ENCODE data around the gene MAD1L1.
"Not testable (repeated sequence)": the region's sequence is repeated elsewhere in the genome, so short reads cannot be mapped to it uniquely, and the experiment has no call there.

MAD1L1 gene

DNA sequence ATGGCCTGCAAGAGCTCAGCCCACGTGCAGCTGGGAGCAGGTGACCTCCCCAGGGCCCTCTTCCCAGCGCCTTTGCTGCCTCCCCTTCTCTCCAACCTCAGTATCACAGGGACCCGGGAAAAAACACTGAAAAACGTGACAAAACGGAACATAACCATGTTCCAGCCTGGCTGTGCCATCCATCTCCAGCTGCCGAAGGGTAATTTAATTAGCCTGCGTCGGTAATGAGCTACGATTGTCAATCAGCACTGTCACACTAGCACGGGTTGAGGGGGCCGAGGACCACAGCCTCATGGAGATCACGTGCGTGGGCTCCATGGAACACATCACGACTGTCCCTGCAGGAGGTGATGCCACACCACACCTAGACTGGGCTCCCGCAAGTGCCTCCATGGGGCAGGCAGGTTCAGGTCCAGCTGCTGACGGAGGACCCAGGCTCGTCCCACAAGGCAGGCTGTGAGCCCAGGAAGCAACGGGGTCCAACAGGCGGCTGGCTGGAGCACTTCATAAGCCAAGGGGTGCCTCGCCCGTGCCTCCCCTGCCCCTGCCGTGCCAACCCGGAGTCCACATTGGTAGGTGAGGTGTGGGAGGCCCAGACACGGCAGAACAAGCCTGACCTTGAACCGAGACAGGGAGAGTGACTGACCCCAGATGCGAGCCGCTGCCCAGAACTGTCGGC lies 363.2 kb downstream of the MAD1L1 start:
- DNase-seq: no peak

DNA sequence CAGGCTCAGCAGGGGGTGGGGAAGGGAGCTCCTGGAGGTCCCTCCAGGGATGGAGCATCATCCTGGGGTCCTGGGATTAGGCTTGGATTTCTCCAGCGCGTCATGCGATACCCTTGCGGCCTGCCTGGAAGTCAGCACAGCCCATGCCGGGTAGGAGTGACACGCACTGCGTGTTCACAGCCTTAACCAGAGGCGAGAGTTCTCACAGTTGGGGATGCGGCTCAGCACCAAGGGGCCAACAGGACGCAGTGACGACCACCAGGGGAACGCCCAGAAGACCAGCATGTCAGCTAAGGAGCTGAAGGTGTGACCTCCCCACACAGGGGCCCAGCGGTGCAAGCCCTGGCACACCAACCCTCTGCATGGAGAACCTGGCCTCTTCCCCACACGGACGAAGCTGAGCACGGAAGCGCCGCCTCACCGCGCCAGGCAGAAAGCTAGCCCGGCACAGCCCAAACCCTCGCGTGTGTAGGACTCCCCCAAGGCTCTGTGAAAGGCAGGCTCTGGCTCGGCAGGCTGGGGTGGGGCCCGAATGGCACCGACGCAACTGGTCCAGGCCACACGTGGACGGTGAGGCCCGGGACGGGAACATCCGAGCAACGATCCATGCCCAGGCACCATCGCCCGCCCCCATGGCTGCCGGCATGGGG lies 364.1 kb downstream of the MAD1L1 start:
- DNase-seq: no peak

GRCh38 chr7:1867370-1868260 lies 365.1 kb downstream of the MAD1L1 start:
- DNase-seq: no peak

- no peak for DNase-seq
Measured at GRCh38 chr7:1866601-1867000, 366.1 kb downstream of the MAD1L1 start.

GRCh38 chr7:1865571-1866255 lies 367.0 kb downstream of the MAD1L1 start:
- no peak for DNase-seq

DNA sequence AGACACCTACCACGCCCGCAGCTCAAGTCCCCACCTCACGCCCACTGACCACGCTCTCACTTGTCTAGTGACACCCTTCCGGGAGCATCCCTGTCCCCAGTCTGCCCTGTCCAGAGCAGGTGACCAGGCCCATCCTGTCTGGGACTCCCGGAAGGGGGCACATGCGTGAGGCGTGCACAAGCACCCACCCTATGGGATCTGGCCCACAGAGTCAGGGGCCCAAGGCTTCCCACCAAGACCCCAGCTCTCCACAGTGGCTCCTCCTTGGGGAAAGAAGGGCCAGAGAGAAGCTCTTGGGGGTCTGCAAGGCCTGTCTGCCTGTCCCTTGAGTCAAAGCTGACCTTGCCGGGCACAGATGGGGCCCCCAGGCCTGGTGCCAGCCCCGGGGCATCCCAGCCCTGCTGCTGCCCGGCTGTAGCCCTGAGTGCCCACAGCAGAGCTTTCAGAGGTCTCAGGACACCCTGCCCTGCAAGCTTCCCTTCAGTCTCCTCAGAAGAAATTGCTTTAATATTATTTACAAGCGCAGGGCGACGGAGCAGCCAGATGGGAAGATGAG lies 367.7 kb downstream of the MAD1L1 start:
- DNase-seq: no peak

DNA sequence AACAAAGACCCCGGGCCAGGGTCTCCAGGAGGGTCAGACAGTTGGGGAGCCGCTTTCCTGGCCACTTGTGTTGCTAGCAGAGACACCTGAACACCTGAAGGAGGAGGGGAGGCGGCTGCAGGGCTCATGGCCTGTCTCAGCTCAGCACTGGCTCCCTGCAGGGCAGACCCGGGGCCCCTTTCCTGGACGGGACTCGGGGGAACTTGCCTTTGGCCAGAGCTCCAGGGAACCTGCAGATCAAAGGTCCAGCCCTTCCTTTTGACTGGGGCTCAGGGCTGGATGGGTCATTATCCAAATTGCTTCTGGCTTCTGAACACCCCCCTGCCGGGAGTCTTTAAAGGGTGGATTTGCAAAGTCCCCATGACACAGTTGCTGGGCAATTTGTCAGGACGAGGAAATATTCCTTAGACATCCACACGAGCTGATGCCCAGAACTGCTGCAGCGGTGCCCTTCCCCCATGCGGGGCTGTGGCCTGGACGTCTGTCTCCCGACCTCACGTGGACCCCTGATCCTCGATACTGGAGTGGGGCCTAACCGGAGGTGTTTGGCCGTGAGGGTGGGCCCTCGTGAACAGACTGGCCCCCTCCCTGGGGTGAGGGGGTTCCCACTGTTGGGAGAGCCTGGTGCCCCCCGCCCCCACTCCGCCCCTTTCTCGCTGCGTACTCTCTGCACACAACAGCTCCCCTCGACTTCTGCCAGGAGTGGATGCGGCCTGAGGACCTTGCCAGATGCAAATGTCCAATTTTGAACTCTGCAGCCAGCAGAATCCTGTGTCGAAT lies 368.4 kb downstream of the MAD1L1 start:
- DNase-seq: no peak

DNA sequence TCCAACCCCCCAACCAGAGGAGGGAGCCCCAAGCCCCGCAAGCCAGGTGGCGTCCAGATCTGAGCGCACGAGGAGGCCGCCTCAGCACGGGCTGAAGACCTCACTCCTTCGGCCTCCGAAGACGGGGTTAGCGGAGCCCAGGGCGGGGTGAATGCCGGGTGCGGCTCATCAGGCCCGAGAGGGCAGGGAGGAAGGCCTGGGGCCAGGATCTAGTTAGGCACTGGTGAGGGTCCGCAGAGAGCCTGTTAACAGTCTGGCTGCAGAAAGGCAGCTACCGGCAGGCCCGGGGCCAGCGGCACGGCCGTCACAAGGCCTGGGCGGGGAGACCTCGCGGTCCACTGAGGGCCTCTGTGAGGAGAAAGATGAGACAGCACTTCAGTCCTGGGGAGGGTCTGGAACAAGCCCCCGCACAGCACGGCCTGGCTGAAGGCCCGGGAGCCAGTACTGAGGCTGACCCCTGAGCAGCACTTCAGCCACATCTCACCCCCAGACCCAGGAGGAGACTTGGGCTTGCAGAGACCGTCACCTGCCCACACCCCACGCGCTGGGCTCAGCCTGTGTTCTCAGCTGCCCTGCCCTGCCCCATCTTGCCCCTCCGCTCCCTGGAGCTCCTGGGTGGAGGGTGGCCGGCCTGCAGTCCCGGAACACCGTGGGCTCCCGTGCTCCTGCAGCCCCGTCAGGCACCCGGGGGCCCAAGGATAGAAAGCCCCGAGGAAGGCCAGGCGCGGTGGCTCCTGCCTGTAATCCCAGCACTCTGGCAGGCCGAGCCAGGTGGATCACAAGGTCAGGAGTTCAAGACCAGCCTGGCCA lies 369.4 kb downstream of the MAD1L1 start:
- no peak for DNase-seq

DNA sequence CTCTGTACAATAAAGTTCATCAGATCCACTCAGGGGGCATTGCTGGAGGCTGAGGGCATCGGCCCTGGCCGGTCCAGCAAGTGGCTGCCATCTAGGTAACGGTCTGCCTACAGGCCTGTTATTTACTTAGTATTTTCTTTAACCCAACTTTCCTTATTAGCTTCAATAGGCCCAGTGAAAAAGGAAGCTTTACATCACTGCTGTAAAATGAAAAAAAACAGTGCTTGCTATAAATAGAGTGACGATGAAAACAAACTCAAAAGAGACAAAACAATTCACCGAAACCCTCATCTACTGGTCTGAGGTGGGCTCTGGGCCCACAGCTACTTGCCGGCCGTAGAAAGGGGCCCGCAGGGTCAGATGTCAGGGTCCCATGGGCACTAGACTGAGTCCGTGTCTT lies 370.2 kb downstream of the MAD1L1 start:
- no peak for DNase-seq

- DNase-seq: no peak
Measured at GRCh38 chr7:1861799-1862458, 370.8 kb downstream of the MAD1L1 start.

DNA sequence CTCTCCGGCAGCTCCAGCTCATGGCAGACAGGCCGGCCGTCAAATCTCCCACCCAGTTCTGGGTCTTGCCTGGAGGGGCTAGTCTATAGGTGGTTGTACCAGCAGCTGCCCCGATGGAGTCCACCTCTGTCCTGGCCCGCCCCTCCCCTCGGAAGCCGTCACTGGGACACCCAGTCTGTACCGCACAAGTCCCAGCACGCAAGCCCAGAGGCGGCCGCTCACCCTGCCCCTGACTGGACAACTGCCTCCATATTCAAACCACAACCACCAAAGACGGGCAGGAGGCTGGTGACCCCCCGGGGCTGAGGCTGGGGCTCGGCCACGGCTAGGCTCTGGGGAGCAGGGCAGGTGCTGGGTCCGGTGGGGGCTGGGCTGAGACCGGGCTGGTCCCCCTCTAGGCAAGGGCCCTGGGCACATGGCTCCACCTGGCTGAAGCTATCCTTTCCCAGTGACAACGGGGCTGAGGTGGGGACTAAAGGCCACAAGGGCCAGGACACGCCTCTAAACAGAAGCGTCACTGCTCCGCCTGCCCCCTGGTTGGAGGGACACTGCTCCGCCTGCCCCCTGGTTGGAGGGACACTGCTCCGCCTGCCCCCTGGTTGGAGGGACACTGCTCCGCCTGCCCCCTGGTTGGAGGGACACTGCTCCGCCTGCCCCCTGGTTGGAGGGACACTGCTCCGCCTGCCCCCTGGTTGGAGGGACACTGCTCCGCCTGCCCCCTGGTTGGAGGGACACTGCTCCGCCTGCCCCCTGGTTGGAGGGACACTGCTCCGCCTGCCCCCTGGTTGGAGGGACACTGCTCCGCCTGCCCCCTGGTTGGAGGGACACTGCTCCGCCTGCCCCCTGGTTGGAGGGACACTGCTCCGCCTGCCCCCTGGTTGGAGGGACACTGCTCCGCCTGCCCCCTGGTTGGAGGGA lies 371.6 kb downstream of the MAD1L1 start:
- not testable (repeated sequence) for DNase-seq

GRCh38 chr7:1859266-1860035 lies 373.3 kb downstream of the MAD1L1 start:
- DNase-seq: no peak

GRCh38 chr7:1858435-1859265 lies 374.1 kb downstream of the MAD1L1 start:
- DNase-seq: no peak

DNA sequence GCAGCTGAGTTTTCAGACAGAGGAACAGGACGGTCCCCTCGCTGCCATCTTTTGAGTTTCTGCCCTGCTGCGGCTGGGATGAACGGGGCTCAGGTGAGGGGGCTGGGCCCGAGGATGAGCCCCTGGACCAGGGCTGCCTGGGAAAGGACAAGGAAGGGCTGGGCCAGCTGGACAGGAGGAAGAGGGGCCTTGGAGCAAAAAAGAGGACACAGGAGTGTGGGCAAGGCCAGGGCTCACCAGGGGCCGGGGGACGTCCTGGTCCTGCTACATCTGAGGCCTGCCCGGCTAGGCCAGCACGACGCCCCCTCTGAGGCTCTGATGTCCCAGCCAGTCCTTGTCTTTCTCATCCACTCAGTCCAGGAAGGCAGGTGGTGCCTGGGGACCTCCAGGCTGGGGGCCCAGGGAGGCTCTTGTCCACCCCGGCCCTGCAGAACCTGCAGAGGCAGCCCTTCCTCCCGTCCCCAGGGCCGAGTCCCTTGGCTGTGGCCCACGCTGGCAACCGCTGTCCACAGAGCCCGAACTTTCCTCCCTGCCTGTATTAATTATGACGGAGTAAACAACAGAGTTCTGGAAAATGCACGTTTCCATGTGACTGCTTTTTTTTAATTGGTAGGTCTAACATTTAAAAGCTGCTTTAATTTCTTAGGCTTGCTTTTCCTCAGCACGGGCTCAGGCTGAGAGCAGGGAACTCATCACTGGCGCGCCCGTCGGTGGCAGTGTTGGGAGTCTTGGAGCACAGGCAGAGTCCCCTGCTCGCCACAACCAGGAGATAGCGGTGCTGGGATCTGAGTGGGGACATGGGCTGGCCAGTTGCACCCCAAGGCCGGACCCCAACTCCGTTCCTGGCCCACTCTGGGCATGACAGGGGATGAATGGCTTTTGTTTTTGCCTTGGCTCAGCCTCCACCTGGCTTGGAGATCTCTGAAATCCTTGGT lies 375.0 kb downstream of the MAD1L1 start:
- peak in 1 of 5 experiments; percentile 3 for DNase-seq

DNA sequence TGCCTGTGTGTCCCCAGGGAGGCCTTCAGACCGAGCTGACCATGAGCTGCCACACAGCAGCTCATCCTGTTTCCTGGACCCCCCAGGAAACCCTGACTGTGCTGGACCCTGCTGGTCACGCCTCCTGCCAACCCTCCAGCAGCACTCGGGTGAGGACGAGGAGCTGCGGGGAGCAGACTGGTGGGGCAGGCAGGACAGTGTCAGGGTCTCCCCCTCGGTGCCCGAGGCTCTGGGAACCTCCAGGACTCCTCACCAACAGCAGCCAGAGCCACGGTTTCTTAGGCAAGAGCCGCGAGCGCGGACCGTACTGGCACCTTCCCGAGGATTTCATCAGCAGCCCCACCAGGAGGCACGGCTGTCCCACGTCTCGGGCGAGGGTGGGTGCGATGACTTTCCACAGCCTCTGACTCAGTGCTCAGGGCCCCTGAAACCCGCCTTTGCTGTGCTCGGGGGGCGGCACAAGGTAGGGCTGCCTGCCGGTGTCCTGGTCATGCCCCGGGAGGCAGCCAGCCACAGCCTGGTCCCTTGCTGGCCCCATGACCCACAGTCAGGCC lies 375.8 kb downstream of the MAD1L1 start:
- DNase-seq: peak in 1 of 5 experiments; percentile 0

Measured in T-helper 2 cell (primary cell).